ENCODE data around the gene PBX4. TPM values are rescaled to one million over a fixed set of nuclear protein-coding genes. Genes with fewer than 3 reads are reported as not detected.

Gene PBX4
- total and polyA plus RNA-seq, 10 of the 15 experiments (the other 5 are each of a cell fraction or from before 2014, with no cell fraction given): 0.18 to 17.3 (median 4.2) TPM

DNA sequence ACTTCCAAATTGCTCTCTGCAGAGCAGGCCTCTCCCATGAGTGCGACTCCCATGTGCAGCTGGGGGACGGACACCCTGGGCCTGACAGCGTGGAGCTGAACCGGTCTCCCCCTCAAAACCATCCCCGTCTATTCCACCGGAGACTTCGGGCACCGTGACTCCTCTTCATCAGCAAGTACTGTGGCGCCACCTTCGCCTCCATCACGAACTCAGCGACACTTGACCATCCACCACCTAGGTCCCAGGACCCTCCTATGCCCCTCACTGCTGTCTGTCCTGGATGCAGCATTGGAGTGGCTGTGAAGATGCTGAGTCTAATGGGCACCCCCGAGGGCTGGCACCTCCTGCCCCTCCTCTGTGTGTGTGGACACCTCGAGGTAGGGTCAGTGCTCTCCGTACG, 59.9 kb downstream of the PBX4 start:
- Histone ChIP-seq H2AFZ (ENCODE audit: control insufficient read depth, low read depth, low read length) (no peak overlapping the region), H3K4me2 (ENCODE audit: control insufficient read depth, insufficient read depth) (no peak overlapping the region), H3K9me3 (replicated peaks; ENCODE audit: control insufficient read depth, insufficient read depth, low read length) (no peaks in the 10 kb centered on the region), H3K4me3 (no peak overlapping the region), H3K36me3 (ENCODE audit: control insufficient read depth in 2 of 2, insufficient read depth in 2 of 2, low read length in 1 of 2) (peaks cover 0 to 1% of the 10 kb centered on the region in 2 experiments; a peak in 3 of 4 replicates), H3K27me3 (replicated peaks in 1 of 2; ENCODE audit: control insufficient read depth in 2 of 2, insufficient read depth in 2 of 2, low read length in 1 of 2) (no peaks in the 10 kb centered on the region), H3K4me1 (ENCODE audit: control insufficient read depth, insufficient read depth, low read length) (no peaks in the 10 kb centered on the region), H3K79me2 (ENCODE audit: control insufficient read depth, insufficient read depth, low read length) (no peaks in the 10 kb centered on the region), H3K9ac (ENCODE audit: control insufficient read depth, insufficient read depth, low read length) (no peak overlapping the region), H4K20me1 (ENCODE audit: control insufficient read depth, insufficient read depth) (no peaks in the 10 kb centered on the region), H3K27ac (ENCODE audit: control insufficient read depth, insufficient read depth) (no peak overlapping the region)
- no TSS peak for BruUV-seq (replicated peaks)
- ChIA-PET CTCF (interaction anchor here (0.9 kb wide), 1 partner anchor 9 kb away, joined by 3 read pairs; no protein-coding TSS in a partner anchor), SMC1A (ENCODE audit: uncharacterized antibody, unreplicated experiment) (interaction anchor here (1.5 kb wide), 1 partner anchor 54 kb away, joined by 4 read pairs; no protein-coding TSS in a partner anchor), POLR2A (interaction anchor here (1.0 kb wide), 1 partner anchor 32 kb away, joined by 5 read pairs; no protein-coding TSS in a partner anchor), RAD21 (ENCODE audit: unreplicated experiment) (no interaction called here)
- in situ Hi-C loops (cut with MboI) (no loop called here), intact Hi-C loops (cut with micrococcal nuclease; ENCODE audit: unreplicated experiment) (loop anchor here (5.0 kb wide), 1 partner anchor 84 kb away; the partner anchor contains the start of gene GMIP)
- ATAC-seq: no peak
- DNase-seq (ENCODE audit: low read depth, low spot score): no peak
- WGBS (ENCODE audit: insufficient coverage, insufficient replicate concordance, low lambda C conversion rate, missing lambda C conversion rate): 94% methylated on average over 16 of the region's 16 CpGs
- no peak for TF ChIP-seq STAT1 (conservative IDR thresholded peaks at IDR 0.05)
- TF ChIP-seq, protein P1, sequence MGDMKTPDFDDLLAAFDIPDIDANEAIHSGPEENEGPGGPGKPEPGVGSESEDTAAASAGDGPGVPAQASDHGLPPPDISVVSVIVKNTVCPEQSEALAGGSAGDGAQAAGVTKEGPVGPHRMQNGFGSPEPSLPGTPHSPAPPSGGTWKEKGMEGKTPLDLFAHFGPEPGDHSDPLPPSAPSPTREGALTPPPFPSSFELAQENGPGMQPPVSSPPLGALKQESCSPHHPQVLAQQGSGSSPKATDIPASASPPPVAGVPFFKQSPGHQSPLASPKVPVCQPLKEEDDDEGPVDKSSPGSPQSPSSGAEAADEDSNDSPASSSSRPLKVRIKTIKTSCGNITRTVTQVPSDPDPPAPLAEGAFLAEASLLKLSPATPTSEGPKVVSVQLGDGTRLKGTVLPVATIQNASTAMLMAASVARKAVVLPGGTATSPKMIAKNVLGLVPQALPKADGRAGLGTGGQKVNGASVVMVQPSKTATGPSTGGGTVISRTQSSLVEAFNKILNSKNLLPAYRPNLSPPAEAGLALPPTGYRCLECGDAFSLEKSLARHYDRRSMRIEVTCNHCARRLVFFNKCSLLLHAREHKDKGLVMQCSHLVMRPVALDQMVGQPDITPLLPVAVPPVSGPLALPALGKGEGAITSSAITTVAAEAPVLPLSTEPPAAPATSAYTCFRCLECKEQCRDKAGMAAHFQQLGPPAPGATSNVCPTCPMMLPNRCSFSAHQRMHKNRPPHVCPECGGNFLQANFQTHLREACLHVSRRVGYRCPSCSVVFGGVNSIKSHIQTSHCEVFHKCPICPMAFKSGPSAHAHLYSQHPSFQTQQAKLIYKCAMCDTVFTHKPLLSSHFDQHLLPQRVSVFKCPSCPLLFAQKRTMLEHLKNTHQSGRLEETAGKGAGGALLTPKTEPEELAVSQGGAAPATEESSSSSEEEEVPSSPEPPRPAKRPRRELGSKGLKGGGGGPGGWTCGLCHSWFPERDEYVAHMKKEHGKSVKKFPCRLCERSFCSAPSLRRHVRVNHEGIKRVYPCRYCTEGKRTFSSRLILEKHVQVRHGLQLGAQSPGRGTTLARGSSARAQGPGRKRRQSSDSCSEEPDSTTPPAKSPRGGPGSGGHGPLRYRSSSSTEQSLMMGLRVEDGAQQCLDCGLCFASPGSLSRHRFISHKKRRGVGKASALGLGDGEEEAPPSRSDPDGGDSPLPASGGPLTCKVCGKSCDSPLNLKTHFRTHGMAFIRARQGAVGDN (IDR thresholded peaks at IDR 0.05): no peak
- TF ChIP-seq KLF5 (IDR thresholded peaks at IDR 0.05; ENCODE audit: partially characterized antibody): no peak
- TF ChIP-seq, protein P2, sequence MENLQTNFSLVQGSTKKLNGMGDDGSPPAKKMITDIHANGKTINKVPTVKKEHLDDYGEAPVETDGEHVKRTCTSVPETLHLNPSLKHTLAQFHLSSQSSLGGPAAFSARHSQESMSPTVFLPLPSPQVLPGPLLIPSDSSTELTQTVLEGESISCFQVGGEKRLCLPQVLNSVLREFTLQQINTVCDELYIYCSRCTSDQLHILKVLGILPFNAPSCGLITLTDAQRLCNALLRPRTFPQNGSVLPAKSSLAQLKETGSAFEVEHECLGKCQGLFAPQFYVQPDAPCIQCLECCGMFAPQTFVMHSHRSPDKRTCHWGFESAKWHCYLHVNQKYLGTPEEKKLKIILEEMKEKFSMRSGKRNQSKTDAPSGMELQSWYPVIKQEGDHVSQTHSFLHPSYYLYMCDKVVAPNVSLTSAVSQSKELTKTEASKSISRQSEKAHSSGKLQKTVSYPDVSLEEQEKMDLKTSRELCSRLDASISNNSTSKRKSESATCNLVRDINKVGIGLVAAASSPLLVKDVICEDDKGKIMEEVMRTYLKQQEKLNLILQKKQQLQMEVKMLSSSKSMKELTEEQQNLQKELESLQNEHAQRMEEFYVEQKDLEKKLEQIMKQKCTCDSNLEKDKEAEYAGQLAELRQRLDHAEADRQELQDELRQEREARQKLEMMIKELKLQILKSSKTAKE (IDR thresholded peaks at IDR 0.05; ENCODE audit: low read depth, poor library complexity, severe bottlenecking): no peak
- TF ChIP-seq SREBF2 (IDR thresholded peaks at IDR 0.05; ENCODE audit: low read length): no peak
- no peak for TF ChIP-seq MXI1 (IDR thresholded peaks at IDR 0.05; ENCODE audit: low read depth, low read length)
- TF ChIP-seq POLR2AphosphoS5 (IDR thresholded peaks at IDR 0.05; ENCODE audit: low read length): no peak
- no peak for TF ChIP-seq EZH2 (IDR thresholded peaks at IDR 0.05; ENCODE audit: borderline replicate concordance, control insufficient read depth, low read depth, low read length)
- TF ChIP-seq, protein P3, sequence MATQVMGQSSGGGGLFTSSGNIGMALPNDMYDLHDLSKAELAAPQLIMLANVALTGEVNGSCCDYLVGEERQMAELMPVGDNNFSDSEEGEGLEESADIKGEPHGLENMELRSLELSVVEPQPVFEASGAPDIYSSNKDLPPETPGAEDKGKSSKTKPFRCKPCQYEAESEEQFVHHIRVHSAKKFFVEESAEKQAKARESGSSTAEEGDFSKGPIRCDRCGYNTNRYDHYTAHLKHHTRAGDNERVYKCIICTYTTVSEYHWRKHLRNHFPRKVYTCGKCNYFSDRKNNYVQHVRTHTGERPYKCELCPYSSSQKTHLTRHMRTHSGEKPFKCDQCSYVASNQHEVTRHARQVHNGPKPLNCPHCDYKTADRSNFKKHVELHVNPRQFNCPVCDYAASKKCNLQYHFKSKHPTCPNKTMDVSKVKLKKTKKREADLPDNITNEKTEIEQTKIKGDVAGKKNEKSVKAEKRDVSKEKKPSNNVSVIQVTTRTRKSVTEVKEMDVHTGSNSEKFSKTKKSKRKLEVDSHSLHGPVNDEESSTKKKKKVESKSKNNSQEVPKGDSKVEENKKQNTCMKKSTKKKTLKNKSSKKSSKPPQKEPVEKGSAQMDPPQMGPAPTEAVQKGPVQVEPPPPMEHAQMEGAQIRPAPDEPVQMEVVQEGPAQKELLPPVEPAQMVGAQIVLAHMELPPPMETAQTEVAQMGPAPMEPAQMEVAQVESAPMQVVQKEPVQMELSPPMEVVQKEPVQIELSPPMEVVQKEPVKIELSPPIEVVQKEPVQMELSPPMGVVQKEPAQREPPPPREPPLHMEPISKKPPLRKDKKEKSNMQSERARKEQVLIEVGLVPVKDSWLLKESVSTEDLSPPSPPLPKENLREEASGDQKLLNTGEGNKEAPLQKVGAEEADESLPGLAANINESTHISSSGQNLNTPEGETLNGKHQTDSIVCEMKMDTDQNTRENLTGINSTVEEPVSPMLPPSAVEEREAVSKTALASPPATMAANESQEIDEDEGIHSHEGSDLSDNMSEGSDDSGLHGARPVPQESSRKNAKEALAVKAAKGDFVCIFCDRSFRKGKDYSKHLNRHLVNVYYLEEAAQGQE (IDR thresholded peaks at IDR 0.05; ENCODE audit: low read depth, low read length): no peak
- TF ChIP-seq ATF7 (IDR thresholded peaks at IDR 0.05; ENCODE audit: low read depth): no peak
- no peak for TF ChIP-seq HDGF (IDR thresholded peaks at IDR 0.05)
- TF ChIP-seq, protein P4, sequence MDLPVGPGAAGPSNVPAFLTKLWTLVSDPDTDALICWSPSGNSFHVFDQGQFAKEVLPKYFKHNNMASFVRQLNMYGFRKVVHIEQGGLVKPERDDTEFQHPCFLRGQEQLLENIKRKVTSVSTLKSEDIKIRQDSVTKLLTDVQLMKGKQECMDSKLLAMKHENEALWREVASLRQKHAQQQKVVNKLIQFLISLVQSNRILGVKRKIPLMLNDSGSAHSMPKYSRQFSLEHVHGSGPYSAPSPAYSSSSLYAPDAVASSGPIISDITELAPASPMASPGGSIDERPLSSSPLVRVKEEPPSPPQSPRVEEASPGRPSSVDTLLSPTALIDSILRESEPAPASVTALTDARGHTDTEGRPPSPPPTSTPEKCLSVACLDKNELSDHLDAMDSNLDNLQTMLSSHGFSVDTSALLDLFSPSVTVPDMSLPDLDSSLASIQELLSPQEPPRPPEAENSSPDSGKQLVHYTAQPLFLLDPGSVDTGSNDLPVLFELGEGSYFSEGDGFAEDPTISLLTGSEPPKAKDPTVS (IDR thresholded peaks at IDR 0.05; ENCODE audit: low read depth, low read length): no peak
- no peak for TF ChIP-seq GATAD2B (conservative IDR thresholded peaks at IDR 0.05; ENCODE audit: low read depth)
- TF ChIP-seq NBN (IDR thresholded peaks at IDR 0.05): no peak
- FAIRE-seq: no peak
